ENCODE data around the gene FLNA. TPM values are rescaled to one million over a fixed set of nuclear protein-coding genes. Genes with fewer than 3 reads are reported as not detected.

FLNA gene
- total RNA-seq, 1 donor from 2014 or later: 417 TPM

GRCh38 chrX:154376774-154377173 is 2.3 kb upstream of the FLNA start:
- ATAC-seq: no peak

- no peak for ATAC-seq
Observed at GRCh38 chrX:154375156-154375504, 696 bp upstream of the FLNA start.

- ATAC-seq: peak; percentile 3
Observed at GRCh38 chrX:154373340-154374306, 811 bp downstream of the FLNA start.

- no peak for ATAC-seq
Observed at GRCh38 chrX:154372612-154373022, 1.8 kb downstream of the FLNA start.

DNA sequence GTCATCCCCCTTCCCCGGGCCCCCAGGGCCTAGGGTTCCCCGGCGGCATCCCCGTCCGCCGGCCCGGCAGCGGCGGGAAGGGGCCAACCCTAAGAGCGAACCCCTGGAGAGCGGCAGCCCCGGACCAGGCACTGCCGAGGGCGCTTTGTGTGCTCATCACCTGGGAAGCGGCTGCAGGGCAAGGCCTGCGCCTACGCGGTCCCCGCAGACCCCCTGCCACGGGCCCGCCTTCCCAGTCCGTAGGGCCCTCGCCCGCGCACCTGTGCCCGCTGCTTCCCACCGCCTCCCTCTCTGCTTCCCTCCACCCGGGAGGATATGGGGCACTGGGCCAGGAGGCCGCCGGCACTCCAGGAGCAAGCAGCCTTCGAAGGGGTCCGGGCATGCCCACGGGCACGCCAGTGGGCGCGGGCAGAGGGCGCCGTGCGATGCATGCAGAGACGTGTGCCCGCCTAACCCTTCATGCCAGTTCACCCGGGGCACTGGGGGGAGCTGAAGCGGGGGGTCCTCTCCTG is 2.6 kb downstream of the FLNA start:
- peak; percentile 0 for ATAC-seq

GRCh38 chrX:154371017-154371788 is 3.2 kb downstream of the FLNA start:
- ATAC-seq: peak; percentile 66

GRCh38 chrX:154370300-154371016 is 4.0 kb downstream of the FLNA start:
- ATAC-seq: no peak

- peak; percentile 40 for ATAC-seq
Observed at GRCh38 chrX:154369449-154370299, 4.8 kb downstream of the FLNA start.

- peak; percentile 61 for ATAC-seq
Observed at GRCh38 chrX:154368630-154369448, 5.6 kb downstream of the FLNA start.

GRCh38 chrX:154367474-154368308 is 6.7 kb downstream of the FLNA start:
- no peak for ATAC-seq

GRCh38 chrX:154366666-154367055 is 7.8 kb downstream of the FLNA start:
- ATAC-seq: peak; percentile 7

DNA sequence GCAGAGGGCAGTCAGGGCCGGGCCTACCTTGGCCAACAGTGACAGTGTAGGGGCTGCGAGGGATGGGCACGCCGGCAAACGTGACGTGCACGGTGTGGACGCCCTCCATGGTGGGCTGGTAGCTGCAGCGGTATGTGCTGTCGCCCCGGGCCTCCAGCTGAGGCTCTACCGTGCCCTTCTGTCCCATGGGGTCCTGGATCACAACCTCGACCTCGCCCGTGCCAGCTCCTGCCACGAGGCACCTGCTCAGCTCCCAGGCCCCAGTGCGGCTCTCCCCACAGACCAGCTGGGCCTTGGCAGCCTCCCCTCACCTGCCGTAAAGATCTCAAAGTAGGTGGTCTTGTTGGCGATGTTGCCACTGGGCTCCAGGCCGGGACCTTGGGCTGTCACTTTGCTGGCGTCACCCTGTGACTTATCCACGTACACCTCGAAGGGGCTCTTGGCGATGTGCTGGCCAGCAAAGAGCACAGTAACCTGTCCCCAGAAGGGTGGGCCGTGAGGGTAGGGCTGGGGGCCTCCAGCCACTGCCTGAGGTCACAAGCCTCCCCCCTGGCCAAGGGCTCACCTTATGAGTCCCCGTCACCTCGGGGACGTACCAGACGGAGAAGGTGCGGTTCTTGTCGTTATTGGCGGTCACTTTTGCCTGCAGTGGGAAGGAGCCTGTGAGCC is 8.3 kb downstream of the FLNA start:
- no peak for ATAC-seq

DNA sequence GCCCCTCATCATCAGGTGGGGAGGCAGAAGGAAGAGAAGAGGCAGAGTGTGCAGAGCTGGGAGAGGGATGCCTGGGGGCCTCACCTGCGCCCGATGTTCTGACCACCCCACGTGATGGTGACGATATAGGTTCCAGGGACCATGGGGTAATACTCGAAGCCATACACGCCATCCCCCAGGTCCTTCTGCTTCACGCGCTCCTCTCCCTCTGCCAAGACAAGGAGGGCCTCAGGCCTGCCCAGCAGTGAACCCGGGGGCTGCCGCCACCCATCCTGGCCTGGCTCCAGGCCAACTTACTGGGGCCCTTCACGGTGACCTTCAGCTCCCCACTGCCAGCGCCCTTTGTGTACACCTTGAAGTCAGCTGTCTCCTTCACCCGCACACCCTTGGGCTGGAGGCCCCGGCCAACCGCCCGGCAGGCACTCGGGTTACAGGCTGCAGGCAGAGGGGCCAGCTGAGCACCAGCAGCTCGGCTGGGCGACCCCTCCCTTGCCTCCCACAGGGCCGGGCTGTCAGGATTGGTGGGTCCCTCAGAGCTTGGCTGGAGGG is 9.3 kb downstream of the FLNA start:
- no peak for ATAC-seq

- no peak for ATAC-seq
Observed at GRCh38 chrX:154363706-154364439, 10.6 kb downstream of the FLNA start.

DNA sequence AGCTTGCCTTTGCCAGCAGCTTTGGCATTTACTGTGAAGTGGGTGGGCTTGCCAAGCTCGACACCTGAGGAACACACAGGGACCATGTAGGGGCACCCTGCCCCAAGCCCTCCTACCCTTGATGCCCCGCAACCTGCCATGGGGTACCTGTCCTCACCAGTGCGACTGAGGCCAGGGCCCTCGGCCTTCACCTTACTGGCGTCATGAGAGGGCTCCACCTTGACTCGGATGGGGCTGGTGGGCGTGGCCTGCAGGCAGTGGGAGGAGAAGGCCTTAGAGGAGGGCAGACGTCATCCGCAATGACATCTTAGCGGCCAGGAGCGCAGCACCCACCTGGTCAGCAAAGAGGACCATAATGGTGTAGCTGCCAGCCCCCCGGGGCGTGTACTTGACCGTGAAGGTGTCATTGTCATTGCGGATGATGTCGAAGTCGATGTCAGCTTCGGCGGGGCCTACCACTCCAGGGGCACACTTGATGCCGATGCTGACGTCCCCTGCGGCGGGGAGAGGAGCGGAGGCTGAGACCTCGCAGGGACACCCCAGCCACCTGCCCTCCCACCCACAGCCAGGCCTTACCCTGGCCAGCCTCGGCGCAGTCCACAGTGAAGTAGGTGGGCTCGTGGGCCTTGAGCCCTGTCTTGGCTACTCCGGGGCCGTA is 12.2 kb downstream of the FLNA start:
- ATAC-seq: no peak

GRCh38 chrX:154360155-154360713 is 14.2 kb downstream of the FLNA start:
- ATAC-seq: no peak

Measured in esophagus mucosa (tissue), 1 donor.